ENCODE data around the gene STRIP2. TPM values are rescaled to one million over a fixed set of nuclear protein-coding genes. Genes with fewer than 3 reads are reported as not detected.
"Not testable (repeated sequence)": the region's sequence is repeated elsewhere in the genome, so short reads cannot be mapped to it uniquely, and the experiment has no call there.

Gene STRIP2
- polyA plus RNA-seq, 1 donor from 2014 or later = 7.4 TPM

DNA sequence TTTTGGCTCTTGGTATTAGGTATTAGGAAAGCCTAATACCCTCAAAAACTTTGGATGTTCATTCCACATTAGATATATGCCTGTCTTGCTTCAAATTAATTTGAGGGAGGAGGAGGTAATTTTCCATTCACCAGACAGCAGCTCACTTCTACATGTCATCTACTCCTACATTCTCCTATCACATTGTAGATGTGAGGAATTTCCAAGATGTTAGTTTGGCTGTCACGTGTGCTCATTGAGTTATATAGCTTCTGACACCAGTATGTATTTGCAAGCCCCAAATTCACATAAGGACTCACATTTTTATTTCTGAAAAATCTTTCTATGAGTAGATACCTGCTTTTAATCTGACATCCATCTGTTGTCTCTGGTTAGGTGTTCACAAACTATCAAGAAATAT lies 45.6 kb downstream of the STRIP2 start:
- Histone ChIP-seq H3K27ac (ENCODE audit: low read length) (no peak overlapping the region), H3K4me2 (ENCODE audit: low read length) (no peak overlapping the region), H3F3A (ENCODE audit: insufficient read depth, low read length, poor library complexity, severe bottlenecking) (no peaks in the 10 kb centered on the region), H2AFZ (ENCODE audit: low read depth, low read length) (no peak overlapping the region), H3K79me2 (replicated peaks; ENCODE audit: insufficient read depth, low read length) (no peaks in the 10 kb centered on the region), H3K9ac (ENCODE audit: low read length) (no peak overlapping the region), H3K9me2 (ENCODE audit: insufficient read depth, low read length) (no peaks in the 10 kb centered on the region), H3K9me3 (ENCODE audit: low read length) (no peaks in the 10 kb centered on the region), H3K4me3 (ENCODE audit: low read length) (no peak overlapping the region), H3K27me3 (ENCODE audit: insufficient read depth, low read depth, low read length) (no peaks in the 10 kb centered on the region), H4K20me1 (ENCODE audit: insufficient read depth) (no peaks in the 10 kb centered on the region), H3K36me3 (ENCODE audit: insufficient read depth, low read length) (no peaks in the 10 kb centered on the region)
- no peak for TF ChIP-seq TAF1 (IDR thresholded peaks at IDR 0.05; ENCODE audit: low read depth)
- TF ChIP-seq SMC3 (conservative IDR thresholded peaks at IDR 0.05; ENCODE audit: poor library complexity) = no peak

DNA sequence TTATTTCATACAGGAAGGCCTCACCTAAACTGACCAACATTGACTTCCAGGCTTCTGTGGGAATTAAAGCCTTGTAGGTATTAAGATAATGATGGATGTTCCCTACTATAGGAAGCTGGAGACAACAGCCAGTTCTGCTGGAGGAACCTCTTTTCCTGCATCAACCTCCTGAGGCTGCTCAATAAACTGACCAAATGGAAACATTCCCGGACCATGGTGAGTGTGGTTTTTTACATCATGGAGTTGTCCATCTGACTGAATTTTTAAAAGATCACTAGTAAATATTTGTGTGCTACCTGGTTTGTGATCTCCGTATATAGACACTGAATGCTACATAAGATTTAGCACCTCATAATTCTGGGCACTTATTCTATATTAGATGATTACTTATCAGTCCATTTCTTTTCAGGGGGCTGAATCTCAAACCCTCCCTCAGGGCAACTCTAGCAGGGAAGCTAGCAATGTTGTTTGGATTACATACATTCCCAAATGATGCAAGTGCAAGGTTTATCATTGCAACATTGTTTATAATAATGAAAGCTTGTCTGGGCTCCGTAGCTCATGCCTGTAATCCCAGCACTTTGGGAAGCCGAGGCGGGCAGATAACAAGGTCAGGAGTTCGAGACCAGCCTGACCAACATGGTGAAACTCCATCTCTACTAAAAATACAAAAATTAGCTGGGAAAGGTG lies 46.6 kb downstream of the STRIP2 start:
- H3K36me3 ChIP-seq (ENCODE audit: insufficient read depth, low read length) = no peaks in the 10 kb centered on the region
- no peak overlapping the region for H3K4me3 ChIP-seq (ENCODE audit: low read length)
- no peak overlapping the region for H3K9ac ChIP-seq (ENCODE audit: low read length)
- H3K9me2 ChIP-seq (ENCODE audit: insufficient read depth, low read length) = no peaks in the 10 kb centered on the region
- no peaks in the 10 kb centered on the region for H3K27me3 ChIP-seq (ENCODE audit: insufficient read depth, low read depth, low read length)
- H4K20me1 ChIP-seq (ENCODE audit: insufficient read depth) = no peaks in the 10 kb centered on the region
- no peak overlapping the region for H3K4me2 ChIP-seq (ENCODE audit: low read length)
- no peaks in the 10 kb centered on the region for H3F3A ChIP-seq (ENCODE audit: insufficient read depth, low read length, poor library complexity, severe bottlenecking)
- no peak overlapping the region for H2AFZ ChIP-seq (ENCODE audit: low read depth, low read length)
- H3K9me3 ChIP-seq (ENCODE audit: low read length) = no peaks in the 10 kb centered on the region
- no peaks in the 10 kb centered on the region for H3K79me2 ChIP-seq (replicated peaks; ENCODE audit: insufficient read depth, low read length)
- TF ChIP-seq RAD21 (conservative IDR thresholded peaks at IDR 0.05) = no peak
- TF ChIP-seq, protein P1, sequence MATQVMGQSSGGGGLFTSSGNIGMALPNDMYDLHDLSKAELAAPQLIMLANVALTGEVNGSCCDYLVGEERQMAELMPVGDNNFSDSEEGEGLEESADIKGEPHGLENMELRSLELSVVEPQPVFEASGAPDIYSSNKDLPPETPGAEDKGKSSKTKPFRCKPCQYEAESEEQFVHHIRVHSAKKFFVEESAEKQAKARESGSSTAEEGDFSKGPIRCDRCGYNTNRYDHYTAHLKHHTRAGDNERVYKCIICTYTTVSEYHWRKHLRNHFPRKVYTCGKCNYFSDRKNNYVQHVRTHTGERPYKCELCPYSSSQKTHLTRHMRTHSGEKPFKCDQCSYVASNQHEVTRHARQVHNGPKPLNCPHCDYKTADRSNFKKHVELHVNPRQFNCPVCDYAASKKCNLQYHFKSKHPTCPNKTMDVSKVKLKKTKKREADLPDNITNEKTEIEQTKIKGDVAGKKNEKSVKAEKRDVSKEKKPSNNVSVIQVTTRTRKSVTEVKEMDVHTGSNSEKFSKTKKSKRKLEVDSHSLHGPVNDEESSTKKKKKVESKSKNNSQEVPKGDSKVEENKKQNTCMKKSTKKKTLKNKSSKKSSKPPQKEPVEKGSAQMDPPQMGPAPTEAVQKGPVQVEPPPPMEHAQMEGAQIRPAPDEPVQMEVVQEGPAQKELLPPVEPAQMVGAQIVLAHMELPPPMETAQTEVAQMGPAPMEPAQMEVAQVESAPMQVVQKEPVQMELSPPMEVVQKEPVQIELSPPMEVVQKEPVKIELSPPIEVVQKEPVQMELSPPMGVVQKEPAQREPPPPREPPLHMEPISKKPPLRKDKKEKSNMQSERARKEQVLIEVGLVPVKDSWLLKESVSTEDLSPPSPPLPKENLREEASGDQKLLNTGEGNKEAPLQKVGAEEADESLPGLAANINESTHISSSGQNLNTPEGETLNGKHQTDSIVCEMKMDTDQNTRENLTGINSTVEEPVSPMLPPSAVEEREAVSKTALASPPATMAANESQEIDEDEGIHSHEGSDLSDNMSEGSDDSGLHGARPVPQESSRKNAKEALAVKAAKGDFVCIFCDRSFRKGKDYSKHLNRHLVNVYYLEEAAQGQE (IDR thresholded peaks at IDR 0.05; ENCODE audit: borderline replicate concordance) = no peak
- no peak for TF ChIP-seq TAF1 (IDR thresholded peaks at IDR 0.05; ENCODE audit: low read depth)
- TF ChIP-seq MXI1 (conservative IDR thresholded peaks at IDR 0.05; ENCODE audit: poor library complexity, severe bottlenecking) = no peak
- TF ChIP-seq, protein P2, sequence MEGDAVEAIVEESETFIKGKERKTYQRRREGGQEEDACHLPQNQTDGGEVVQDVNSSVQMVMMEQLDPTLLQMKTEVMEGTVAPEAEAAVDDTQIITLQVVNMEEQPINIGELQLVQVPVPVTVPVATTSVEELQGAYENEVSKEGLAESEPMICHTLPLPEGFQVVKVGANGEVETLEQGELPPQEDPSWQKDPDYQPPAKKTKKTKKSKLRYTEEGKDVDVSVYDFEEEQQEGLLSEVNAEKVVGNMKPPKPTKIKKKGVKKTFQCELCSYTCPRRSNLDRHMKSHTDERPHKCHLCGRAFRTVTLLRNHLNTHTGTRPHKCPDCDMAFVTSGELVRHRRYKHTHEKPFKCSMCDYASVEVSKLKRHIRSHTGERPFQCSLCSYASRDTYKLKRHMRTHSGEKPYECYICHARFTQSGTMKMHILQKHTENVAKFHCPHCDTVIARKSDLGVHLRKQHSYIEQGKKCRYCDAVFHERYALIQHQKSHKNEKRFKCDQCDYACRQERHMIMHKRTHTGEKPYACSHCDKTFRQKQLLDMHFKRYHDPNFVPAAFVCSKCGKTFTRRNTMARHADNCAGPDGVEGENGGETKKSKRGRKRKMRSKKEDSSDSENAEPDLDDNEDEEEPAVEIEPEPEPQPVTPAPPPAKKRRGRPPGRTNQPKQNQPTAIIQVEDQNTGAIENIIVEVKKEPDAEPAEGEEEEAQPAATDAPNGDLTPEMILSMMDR (IDR thresholded peaks at IDR 0.05; ENCODE audit: poor library complexity, severe bottlenecking) = no peak
- no peak for TF ChIP-seq EZH2 (IDR thresholded peaks at IDR 0.05; ENCODE audit: borderline replicate concordance, insufficient read depth, low read length, poor library complexity, severe bottlenecking)
- TF ChIP-seq SMC3 (conservative IDR thresholded peaks at IDR 0.05; ENCODE audit: poor library complexity) = no peak
- no peak for TF ChIP-seq POLR2AphosphoS5 (IDR thresholded peaks at IDR 0.05)
- no peak for TF ChIP-seq EP300 (conservative IDR thresholded peaks at IDR 0.05; ENCODE audit: poor library complexity, severe bottlenecking)
- no peak overlapping the region for H3K27ac ChIP-seq (ENCODE audit: low read length)

DNA sequence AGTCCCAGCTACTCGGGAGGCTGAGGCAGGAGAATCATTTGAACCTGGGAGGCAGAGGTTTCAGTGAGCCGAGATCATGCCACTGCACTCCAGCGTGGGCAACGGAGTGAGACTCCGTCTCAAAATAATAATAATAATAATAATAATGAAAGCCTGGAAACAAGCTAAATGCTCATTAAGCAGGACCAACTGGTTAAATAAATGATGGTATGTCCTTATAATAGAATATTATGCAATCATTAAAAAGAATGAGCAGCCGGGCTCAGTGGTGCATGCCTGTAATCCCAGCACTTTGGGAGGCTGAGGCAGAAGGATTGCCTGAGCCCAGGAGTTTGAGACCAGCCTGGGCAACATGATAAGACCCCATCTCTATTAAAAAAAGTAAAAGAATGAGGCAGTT lies 47.1 kb downstream of the STRIP2 start:
- H3K9ac ChIP-seq (ENCODE audit: low read length); H3K36me3 ChIP-seq (ENCODE audit: insufficient read depth, low read length); H3K4me2 ChIP-seq (ENCODE audit: low read length); H4K20me1 ChIP-seq (ENCODE audit: insufficient read depth); H3K27ac ChIP-seq (ENCODE audit: low read length); H3F3A ChIP-seq (ENCODE audit: insufficient read depth, low read length, poor library complexity, severe bottlenecking); H3K79me2 ChIP-seq (replicated peaks; ENCODE audit: insufficient read depth, low read length); H3K9me3 ChIP-seq (ENCODE audit: low read length); H3K4me3 ChIP-seq (ENCODE audit: low read length); H3K27me3 ChIP-seq (ENCODE audit: insufficient read depth, low read depth, low read length); H3K9me2 ChIP-seq (ENCODE audit: insufficient read depth, low read length); H2AFZ ChIP-seq (ENCODE audit: low read depth, low read length): not testable (repeated sequence)

All from neural cell (in vitro differentiated cells).